HuH-7.5 (cell line): ENCODE measurements around the gene RNASE12.
A peak's percentile ranks its signal among the peaks of the same experiment; 100 is the strongest.
"Not testable (repeated sequence)": the region's sequence is repeated elsewhere in the genome, so short reads cannot be mapped to it uniquely, and the experiment has no call there.

Source experiments
- DNase-seq: peaks from one replicate; pipeline ENCODE4 v3.0.0; 2011; ENCODE audit warnings: low spot score

Gene RNASE12

GRCh38 chr14:20591235-20591634, at the start of gene RNASE12:
Gene RNASE12, minus strand, starts transcription at chr14:20591376. Its CDS starts 653 bp downstream, at chr14:20590723.
- no peak for DNase-seq

GRCh38 chr14:20632831-20633691, 41.9 kb upstream of the RNASE12 start:
- DNase-seq, result peak; percentile 61

- DNase-seq, result no peak
These were observed 41.3 kb upstream of the RNASE12 start for GRCh38 chr14:20632448-20632830.

- no peak for DNase-seq
These were observed 40.8 kb upstream of the RNASE12 start for GRCh38 chr14:20631880-20632389.

GRCh38 chr14:20631023-20631879, 40.1 kb upstream of the RNASE12 start:
- no peak for DNase-seq

- DNase-seq, result no peak
These were observed 39.3 kb upstream of the RNASE12 start for GRCh38 chr14:20630340-20631022.

GRCh38 chr14:20628063-20628854, 37.1 kb upstream of the RNASE12 start:
- DNase-seq, result no peak

GRCh38 chr14:20627346-20628027, 36.3 kb upstream of the RNASE12 start:
- no peak for DNase-seq

GRCh38 chr14:20626274-20626673, 35.1 kb upstream of the RNASE12 start:
- no peak for DNase-seq

- DNase-seq, result no peak
These were observed 33.4 kb upstream of the RNASE12 start for GRCh38 chr14:20624495-20625070.

- no peak for DNase-seq
These were observed 32.6 kb upstream of the RNASE12 start for GRCh38 chr14:20623798-20624197.

- no peak for DNase-seq
These were observed 31.7 kb upstream of the RNASE12 start for GRCh38 chr14:20622816-20623291.

GRCh38 chr14:20620798-20621478, 29.8 kb upstream of the RNASE12 start:
- DNase-seq, result no peak

GRCh38 chr14:20619688-20620087, 28.5 kb upstream of the RNASE12 start:
- not testable (repeated sequence) for DNase-seq

- DNase-seq, result no peak
These were observed 27.1 kb upstream of the RNASE12 start for GRCh38 chr14:20618271-20618749.

- DNase-seq, result no peak
These were observed 26.2 kb upstream of the RNASE12 start for GRCh38 chr14:20617138-20618003.

GRCh38 chr14:20615996-20616395, 24.8 kb upstream of the RNASE12 start:
- DNase-seq, result no peak

GRCh38 chr14:20614038-20614840, 23.1 kb upstream of the RNASE12 start:
- no peak for DNase-seq
